SK-N-MC (cell line): Measurements from ENCODE around the gene LHX5.

Experiments used
- EZH2 ChIP-seq: fragments of 200-600 bp; sonication (generic); IDR thresholded peaks from one replicate; pipeline ENCODE4 v1.6.1; 2017; ENCODE audit warnings: antibody characterized with exemption
- FOXP2 ChIP-seq: optimal IDR thresholded peaks from 2 replicates; pipeline ENCODE3; 2011; ENCODE audit warnings: mild to moderate bottlenecking, moderate library complexity; ENCODE audit not compliant: insufficient read depth; ENCODE audit errors: extremely low read length, control extremely low read depth
- POLR2AphosphoS5 ChIP-seq: IDR thresholded peaks from 2 replicates; pipeline ENCODE4 v1.6.1; 2012; ENCODE audit warnings: mild to moderate bottlenecking, low read depth, low read length, borderline replicate concordance

- no peak for TF ChIP-seq EZH2
- TF ChIP-seq POLR2AphosphoS5: no peak
- no peak for TF ChIP-seq FOXP2
Observed at GRCh38 chr12:113500782-113501311, 29.2 kb upstream of the LHX5 start.
